Panc1 (cell line): ENCODE data around the gene NUDT7. TPM values are rescaled to one million over a fixed set of nuclear protein-coding genes. Genes with fewer than 3 reads are reported as not detected.

Source experiments
- ATAC-seq: fragments of 200-7000 bp; cut with Tn5 transposase; 2 replicates; pipeline ENCODE4 v1.9.1; 2020; ENCODE audit warnings: mild to moderate bottlenecking, moderate library complexity
- BruUV-seq: library from RNA; stranded (reverse); fragments of 400-500 nt; replicated peaks from 2 replicates; lab custom pipeline; 2021; lab: Mats Ljungman, UMichigan
- CTCF ChIA-PET: fragments of 300-600 bp; sonication (Branson Sonifier 250); formaldehyde crosslinking; loops from one replicate; lab custom pipeline; 2022; ENCODE audit warnings: antibody characterized with exemption; lab: Charles Lee
- POLR2A ChIA-PET: fragments of 300-600 bp; sonication (Branson Sonifier 250); formaldehyde crosslinking; loops from one replicate; lab custom pipeline; 2022; ENCODE audit warnings: antibody characterized with exemption; lab: Charles Lee
- DNase-seq: peaks from one replicate; pipeline ENCODE4 v3.0.0-alpha.2; 2010; ENCODE audit warnings: low read depth, low spot score
- H3K27ac ChIP-seq: 2 replicates; pipeline ENCODE4 v1.5.1; 2011; ENCODE audit warnings: mild to moderate bottlenecking, low read length, inconsistent platforms
- H3K27me3 ChIP-seq: fragments of 200-500 bp; sonication (Bioruptor generic); 2 replicates; pipeline ENCODE4 v1.6.0; 2014; ENCODE audit warnings: low read length, inconsistent platforms; ENCODE audit not compliant: control insufficient read depth, insufficient read depth
- H3K36me3 ChIP-seq: fragments of 200-500 bp; sonication (Bioruptor generic); 2 replicates; pipeline ENCODE4 v1.5.1; 2014; ENCODE audit warnings: inconsistent platforms, mild to moderate bottlenecking, low read length, moderate library complexity; ENCODE audit not compliant: control insufficient read depth, insufficient read depth
- H3K4me1 ChIP-seq: 2 replicates; pipeline ENCODE4 v1.5.1; 2011; ENCODE audit warnings: inconsistent platforms, mild to moderate bottlenecking, low read length, moderate library complexity; ENCODE audit not compliant: control insufficient read depth, insufficient read depth
- H3K4me3 ChIP-seq, 2 experiments: 2 replicates each; pipeline ENCODE4 v1.5.1; 2011 to 2012; ENCODE audit warnings: low read depth in 2 of 2, low read length in 2 of 2, mild to moderate bottlenecking in 2 of 2, inconsistent platforms in 1 of 2, moderate library complexity in 1 of 2
- H3K9me3 ChIP-seq: fragments of 200-500 bp; sonication (Bioruptor generic); 2 replicates; pipeline ENCODE4 v1.5.1; 2014; ENCODE audit warnings: low read depth, mild to moderate bottlenecking, inconsistent platforms, low read length, moderate library complexity; ENCODE audit not compliant: control insufficient read depth, insufficient read depth
- CTCF ChIP-seq: fragments of 450-650 bp; IDR thresholded peaks from 2 replicates; pipeline ENCODE4 v1.5.1; 2017; ENCODE audit warnings: mild to moderate bottlenecking
- POLR2AphosphoS5 ChIP-seq: IDR thresholded peaks from 2 replicates; pipeline ENCODE4 v1.6.1; 2012; ENCODE audit warnings: mild to moderate bottlenecking, low read depth, low read length, moderate library complexity
- REST ChIP-seq, 2 experiments: IDR thresholded peaks; 2 replicates each; pipeline ENCODE4 v1.6.1; 2011 to 2012; ENCODE audit warnings: low read depth in 2 of 2, control low read depth in 1 of 2, low read length in 1 of 2, mild to moderate bottlenecking in 1 of 2, moderate library complexity in 1 of 2; ENCODE audit not compliant: insufficient read depth in 1 of 2
- SIN3A ChIP-seq: IDR thresholded peaks from 2 replicates; pipeline ENCODE4 v1.6.1; 2012; ENCODE audit warnings: low read depth, mild to moderate bottlenecking, low read length, moderate library complexity, borderline replicate concordance; ENCODE audit not compliant: insufficient read depth
- TCF7L2 ChIP-seq: IDR thresholded peaks from 2 replicates; pipeline ENCODE4 v1.6.1; 2011; ENCODE audit warnings: mild to moderate bottlenecking, low read depth, low read length, inconsistent platforms
- in situ Hi-C: cut with HindIII; loops from 2 replicates; pipeline ENCODE4 v1.10.0; 2016; ENCODE audit warnings: low sequenced_read_pairs, low pct_unique_long_range_greater_than_20kb
- intact Hi-C: fragments of 100-400 bp; cut with micrococcal nuclease; formaldehyde crosslinking; loops from one replicate; pipeline ENCODE4 v1.10.0; 2022; ENCODE audit not compliant: unreplicated experiment
- total RNA-seq: library from RNA; stranded (reverse); gene quantifications from one replicate; pipeline ENCODE4 v1.2.1, GENCODE V29; 2021; ENCODE audit not compliant: unreplicated experiment

Gene NUDT7
- total RNA-seq, 1 experiment from 2014 or later: 4.7 TPM

DNA sequence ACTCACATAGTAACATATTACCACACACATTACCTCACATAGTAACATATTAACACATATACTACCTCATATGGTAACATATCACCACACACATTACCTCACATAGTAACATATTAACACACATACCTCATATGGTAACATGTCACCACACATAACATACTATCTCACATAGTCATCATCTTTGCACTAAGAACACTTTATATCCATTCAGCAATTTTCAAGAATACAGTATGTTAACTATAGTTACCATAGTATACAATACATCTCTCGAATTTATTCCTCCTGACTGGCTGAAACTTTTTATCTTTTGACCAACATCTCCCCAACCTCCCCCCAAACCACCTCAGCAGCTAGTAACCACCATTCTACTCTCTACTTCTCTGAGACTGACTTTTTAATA is 7.6 kb downstream of the NUDT7 start:
- Histone ChIP-seq H3K27ac (no peak overlapping the region), H3K27me3 (no peaks in the 10 kb centered on the region), H3K4me3 (no peak overlapping the region), H3K36me3 (no peaks in the 10 kb centered on the region), H3K4me1 (no peaks in the 10 kb centered on the region), H3K9me3 (no peaks in the 10 kb centered on the region)
- TF ChIP-seq SIN3A (no peak), CTCF (no peak), TCF7L2 (no peak), POLR2AphosphoS5 (no peak), REST (IDR thresholded peaks at IDR 0.05; ENCODE audit: insufficient read depth in 1 of 2, low read depth in 2 of 2, low read length in 1 of 2) (no peak)
- in situ Hi-C loops (no loop called here), intact Hi-C loops (no loop called here)
- DNase-seq (no peak), ATAC-seq (no peak)
- CTCF ChIA-PET: no interaction called here
- POLR2A ChIA-PET: no interaction called here
- no TSS peak for BruUV-seq

GRCh38 chr16:77732241-77732946 is 10.1 kb downstream of the NUDT7 start:
- Histone ChIP-seq H3K4me1 (no peaks in the 10 kb centered on the region), H3K36me3 (no peaks in the 10 kb centered on the region), H3K4me3 (no peak overlapping the region), H3K27ac (no peak overlapping the region), H3K9me3 (no peaks in the 10 kb centered on the region), H3K27me3 (no peaks in the 10 kb centered on the region)
- DNase-seq (no peak), ATAC-seq (no peak)
- TF ChIP-seq CTCF (no peak), REST (IDR thresholded peaks at IDR 0.05; ENCODE audit: insufficient read depth in 1 of 2, low read depth in 2 of 2, low read length in 1 of 2) (no peak), TCF7L2 (no peak), POLR2AphosphoS5 (no peak), SIN3A (no peak)
- BruUV-seq: no TSS peak
- CTCF ChIA-PET: no interaction called here
- intact Hi-C loops: no loop called here
- in situ Hi-C loops: no loop called here
- POLR2A ChIA-PET: interaction anchor here (0.7 kb wide), 1 partner anchor 930 kb away, joined by 4 read pairs; no protein-coding TSS in a partner anchor
